ENCODE measurements around the gene SH3BP2.
"Not testable (repeated sequence)": the region's sequence is repeated elsewhere in the genome, so short reads cannot be mapped to it uniquely, and the experiment has no call there.

Gene SH3BP2

GRCh38 chr4:2762486-2763370, 30.2 kb upstream of the SH3BP2 start:
- DNase-seq (ENCODE audit: low spot score), result not testable (repeated sequence)

GRCh38 chr4:2763511-2763967, 29.3 kb upstream of the SH3BP2 start:
- DNase-seq (ENCODE audit: low spot score), result no peak

- DNase-seq (ENCODE audit: low spot score), result no peak
These were observed 26.9 kb upstream of the SH3BP2 start for GRCh38 chr4:2765832-2766526.

- DNase-seq (ENCODE audit: low spot score), result no peak
These were observed 25.7 kb upstream of the SH3BP2 start for GRCh38 chr4:2767046-2767704.

- DNase-seq (ENCODE audit: low spot score), result no peak
These were observed 25.2 kb upstream of the SH3BP2 start for GRCh38 chr4:2767705-2768074.

GRCh38 chr4:2768124-2768523, 24.8 kb upstream of the SH3BP2 start:
- no peak for DNase-seq (ENCODE audit: low spot score)

GRCh38 chr4:2768921-2769336, 24.0 kb upstream of the SH3BP2 start:
- no peak for DNase-seq (ENCODE audit: low spot score)

GRCh38 chr4:2771264-2771663, 21.6 kb upstream of the SH3BP2 start:
- no peak for DNase-seq (ENCODE audit: low spot score)

- not testable (repeated sequence) for DNase-seq (ENCODE audit: low spot score)
These were observed 12.2 kb upstream of the SH3BP2 start for GRCh38 chr4:2780643-2781042.

- DNase-seq (ENCODE audit: low spot score), result no peak
These were observed 11.0 kb upstream of the SH3BP2 start for GRCh38 chr4:2781911-2782310.

GRCh38 chr4:2783790-2784189, 9.1 kb upstream of the SH3BP2 start:
- no peak for DNase-seq (ENCODE audit: low spot score)

GRCh38 chr4:2785613-2786012, 7.3 kb upstream of the SH3BP2 start:
- no peak for DNase-seq (ENCODE audit: low spot score)

GRCh38 chr4:2786152-2786671, 6.7 kb upstream of the SH3BP2 start:
- DNase-seq (ENCODE audit: low spot score), result no peak

GRCh38 chr4:2786794-2787229, 6.1 kb upstream of the SH3BP2 start:
- DNase-seq (ENCODE audit: low spot score), result no peak

- no peak for DNase-seq (ENCODE audit: low spot score)
These were observed 5.4 kb upstream of the SH3BP2 start for GRCh38 chr4:2787230-2788100.

GRCh38 chr4:2788101-2788500, 4.8 kb upstream of the SH3BP2 start:
- DNase-seq (ENCODE audit: low spot score), result no peak

GRCh38 chr4:2788532-2789103, 4.3 kb upstream of the SH3BP2 start:
- no peak for DNase-seq (ENCODE audit: low spot score)

GRCh38 chr4:2789351-2789750, 3.5 kb upstream of the SH3BP2 start:
- no peak for DNase-seq (ENCODE audit: low spot score)

- DNase-seq (ENCODE audit: low spot score), result no peak
These were observed 2.9 kb upstream of the SH3BP2 start for GRCh38 chr4:2789793-2790582.
